Rectal smooth muscle tissue (tissue), 1 donor: Measurements from ENCODE around the gene DACT2.

Experiments
- H3K27ac ChIP-seq: one replicate; pipeline ENCODE4 v1.7.0; 2013; ENCODE audit warnings: low read depth, low read length, inconsistent platforms
- H3K27me3 ChIP-seq: one replicate; pipeline ENCODE4 v1.7.0; 2013; ENCODE audit warnings: low read length; ENCODE audit not compliant: control insufficient read depth, insufficient read depth
- H3K36me3 ChIP-seq: one replicate; pipeline ENCODE4 v1.7.0; 2013; ENCODE audit warnings: low read length; ENCODE audit not compliant: control insufficient read depth, insufficient read depth
- H3K4me1 ChIP-seq: one replicate; pipeline ENCODE4 v1.7.0; 2013; ENCODE audit warnings: low read length; ENCODE audit not compliant: control insufficient read depth, insufficient read depth
- H3K4me3 ChIP-seq: one replicate; pipeline ENCODE4 v1.7.0; 2013; ENCODE audit warnings: low read length
- H3K9ac ChIP-seq: one replicate; pipeline ENCODE4 v1.7.0; 2013; ENCODE audit warnings: low read length

Gene DACT2

GRCh38 chr6:168345896-168346754 lies 26.5 kb upstream of the DACT2 start:
- no peaks in the 10 kb centered on the region for H3K4me1 ChIP-seq
- no peak overlapping the region for H3K9ac ChIP-seq
- H3K36me3 ChIP-seq, result no peaks in the 10 kb centered on the region

GRCh38 chr6:168345266-168345665 lies 25.7 kb upstream of the DACT2 start:
- H3K27ac ChIP-seq, result no peak overlapping the region
- no peak overlapping the region for H3K9ac ChIP-seq
- no peaks in the 10 kb centered on the region for H3K36me3 ChIP-seq
- H3K27me3 ChIP-seq, result peaks cover 3% of the 10 kb centered on the region
- H3K4me3 ChIP-seq, result no peak overlapping the region
- no peaks in the 10 kb centered on the region for H3K4me1 ChIP-seq

More at GRCh38 chr6:168345896-168346754, 26.5 kb upstream of the DACT2 start:
- H3K4me3 ChIP-seq, result no peak overlapping the region
- peaks cover 3% of the 10 kb centered on the region for H3K27me3 ChIP-seq
- no peak overlapping the region for H3K27ac ChIP-seq

GRCh38 chr6:168344338-168344737 lies 24.8 kb upstream of the DACT2 start:
- Histone ChIP-seq H3K27ac (no peak overlapping the region), H3K27me3 (peaks cover 3% of the 10 kb centered on the region), H3K4me3 (no peak overlapping the region), H3K9ac (no peak overlapping the region), H3K4me1 (no peaks in the 10 kb centered on the region), H3K36me3 (no peaks in the 10 kb centered on the region)

- Histone ChIP-seq H3K27ac (no peak overlapping the region), H3K9ac (no peak overlapping the region), H3K27me3 (peaks cover 3% of the 10 kb centered on the region), H3K4me1 (no peaks in the 10 kb centered on the region), H3K4me3 (no peak overlapping the region), H3K36me3 (no peaks in the 10 kb centered on the region)
Observed at GRCh38 chr6:168343239-168344150, 23.9 kb upstream of the DACT2 start.

- H3K4me1 ChIP-seq, result no peaks in the 10 kb centered on the region
- H3K27ac ChIP-seq, result no peak overlapping the region
- no peaks in the 10 kb centered on the region for H3K36me3 ChIP-seq
- peaks cover 3% of the 10 kb centered on the region for H3K27me3 ChIP-seq
- H3K9ac ChIP-seq, result no peak overlapping the region
- no peak overlapping the region for H3K4me3 ChIP-seq
Observed at GRCh38 chr6:168342636-168343035, 23.1 kb upstream of the DACT2 start.

GRCh38 chr6:168341280-168341900 lies 21.8 kb upstream of the DACT2 start:
- H3K36me3 ChIP-seq, result no peaks in the 10 kb centered on the region
- no peak overlapping the region for H3K4me3 ChIP-seq
- H3K27me3 ChIP-seq, result peaks cover 3% of the 10 kb centered on the region
- no peak overlapping the region for H3K9ac ChIP-seq
- H3K27ac ChIP-seq, result no peak overlapping the region
- H3K4me1 ChIP-seq, result no peaks in the 10 kb centered on the region

GRCh38 chr6:168340819-168341218 lies 21.2 kb upstream of the DACT2 start:
- Histone ChIP-seq H3K36me3 (no peaks in the 10 kb centered on the region), H3K9ac (no peak overlapping the region), H3K4me3 (no peak overlapping the region), H3K4me1 (no peaks in the 10 kb centered on the region), H3K27ac (no peak overlapping the region), H3K27me3 (no peaks in the 10 kb centered on the region)

GRCh38 chr6:168338777-168339176 lies 19.2 kb upstream of the DACT2 start:
- H3K9ac ChIP-seq, result no peak overlapping the region
- no peaks in the 10 kb centered on the region for H3K27me3 ChIP-seq
- no peaks in the 10 kb centered on the region for H3K36me3 ChIP-seq
- H3K27ac ChIP-seq, result no peak overlapping the region
- no peak overlapping the region for H3K4me3 ChIP-seq
- no peaks in the 10 kb centered on the region for H3K4me1 ChIP-seq

GRCh38 chr6:168336967-168337366 lies 17.4 kb upstream of the DACT2 start:
- H3K9ac ChIP-seq, result no peak overlapping the region
- H3K36me3 ChIP-seq, result no peaks in the 10 kb centered on the region
- no peak overlapping the region for H3K27ac ChIP-seq
- H3K4me1 ChIP-seq, result no peaks in the 10 kb centered on the region
- no peak overlapping the region for H3K4me3 ChIP-seq
- no peaks in the 10 kb centered on the region for H3K27me3 ChIP-seq

GRCh38 chr6:168333989-168334388 lies 14.4 kb upstream of the DACT2 start:
- no peaks in the 10 kb centered on the region for H3K27me3 ChIP-seq
- no peaks in the 10 kb centered on the region for H3K4me1 ChIP-seq
- H3K4me3 ChIP-seq, result no peak overlapping the region
- no peak overlapping the region for H3K27ac ChIP-seq
- H3K36me3 ChIP-seq, result no peaks in the 10 kb centered on the region
- no peak overlapping the region for H3K9ac ChIP-seq

- no peak overlapping the region for H3K27ac ChIP-seq
- H3K4me1 ChIP-seq, result no peaks in the 10 kb centered on the region
Observed at GRCh38 chr6:168333491-168333890, 13.9 kb upstream of the DACT2 start.

GRCh38 chr6:168333039-168333438 lies 13.5 kb upstream of the DACT2 start:
- Histone ChIP-seq H3K4me3 (no peak overlapping the region), H3K36me3 (no peaks in the 10 kb centered on the region), H3K4me1 (no peaks in the 10 kb centered on the region), H3K27me3 (no peaks in the 10 kb centered on the region), H3K9ac (no peak overlapping the region), H3K27ac (no peak overlapping the region)

More at GRCh38 chr6:168333491-168333890, 13.9 kb upstream of the DACT2 start:
- no peaks in the 10 kb centered on the region for H3K36me3 ChIP-seq
- H3K9ac ChIP-seq, result no peak overlapping the region
- no peak overlapping the region for H3K4me3 ChIP-seq
- no peaks in the 10 kb centered on the region for H3K27me3 ChIP-seq
